HL-60/S4 (cell line): ENCODE results near the gene OPHN1.

Experiments used
- in situ Hi-C: fragments of 300-500 bp; cut with MboI; formaldehyde crosslinking; loops from 2 replicates; pipeline ENCODE4 v1.14.3; 2022; ENCODE audit warnings: low sequenced_read_pairs

The OPHN1 gene, protein sequence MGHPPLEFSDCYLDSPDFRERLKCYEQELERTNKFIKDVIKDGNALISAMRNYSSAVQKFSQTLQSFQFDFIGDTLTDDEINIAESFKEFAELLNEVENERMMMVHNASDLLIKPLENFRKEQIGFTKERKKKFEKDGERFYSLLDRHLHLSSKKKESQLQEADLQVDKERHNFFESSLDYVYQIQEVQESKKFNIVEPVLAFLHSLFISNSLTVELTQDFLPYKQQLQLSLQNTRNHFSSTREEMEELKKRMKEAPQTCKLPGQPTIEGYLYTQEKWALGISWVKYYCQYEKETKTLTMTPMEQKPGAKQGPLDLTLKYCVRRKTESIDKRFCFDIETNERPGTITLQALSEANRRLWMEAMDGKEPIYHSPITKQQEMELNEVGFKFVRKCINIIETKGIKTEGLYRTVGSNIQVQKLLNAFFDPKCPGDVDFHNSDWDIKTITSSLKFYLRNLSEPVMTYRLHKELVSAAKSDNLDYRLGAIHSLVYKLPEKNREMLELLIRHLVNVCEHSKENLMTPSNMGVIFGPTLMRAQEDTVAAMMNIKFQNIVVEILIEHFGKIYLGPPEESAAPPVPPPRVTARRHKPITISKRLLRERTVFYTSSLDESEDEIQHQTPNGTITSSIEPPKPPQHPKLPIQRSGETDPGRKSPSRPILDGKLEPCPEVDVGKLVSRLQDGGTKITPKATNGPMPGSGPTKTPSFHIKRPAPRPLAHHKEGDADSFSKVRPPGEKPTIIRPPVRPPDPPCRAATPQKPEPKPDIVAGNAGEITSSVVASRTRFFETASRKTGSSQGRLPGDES

DNA sequence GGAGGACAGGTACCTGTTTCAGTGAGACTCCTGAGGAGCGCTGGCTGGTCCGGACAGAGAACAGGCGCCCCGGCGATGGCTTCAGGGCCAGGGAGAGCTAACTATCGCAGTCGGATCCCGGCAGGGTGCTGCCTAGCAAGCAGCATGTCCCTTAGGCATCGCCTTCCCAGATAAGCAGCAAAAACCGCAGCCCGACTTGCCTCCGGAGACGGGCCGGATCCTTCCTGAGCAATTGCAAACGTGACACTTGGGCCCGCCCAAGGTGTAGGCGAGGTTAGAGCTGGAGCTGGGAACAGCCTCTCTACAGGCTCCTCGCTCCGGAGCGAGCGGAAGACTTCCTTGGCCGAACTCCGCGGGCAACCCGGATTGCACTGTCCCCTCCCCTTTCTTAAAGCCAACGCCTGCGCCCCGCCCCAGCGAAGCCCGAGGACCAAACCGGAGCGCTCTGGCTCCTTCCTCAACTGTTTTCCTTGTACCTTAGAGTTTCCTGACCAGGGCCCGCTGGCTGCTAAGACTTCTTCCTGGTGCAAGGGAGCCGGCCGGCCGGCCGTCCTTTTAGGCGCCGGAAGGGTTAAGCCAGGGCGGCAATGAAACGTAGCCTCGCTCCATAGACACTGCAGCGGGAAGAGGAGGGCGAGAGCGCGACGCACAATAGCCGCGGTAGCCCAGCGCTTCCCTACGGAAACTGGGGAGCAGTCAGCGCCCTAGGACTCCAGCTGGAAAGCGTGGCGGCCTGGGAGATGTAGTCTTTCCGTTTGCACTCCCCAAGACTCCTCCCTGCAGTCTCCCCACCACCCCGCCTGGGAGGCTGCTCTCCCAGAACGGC is at the start of gene OPHN1:
Gene OPHN1 (minus strand): TSS at position 341 of the 826 bp plus-strand sequence. CDS start 475 bp downstream, outside the sequence.
- in situ Hi-C loops, result no loop called here

DNA sequence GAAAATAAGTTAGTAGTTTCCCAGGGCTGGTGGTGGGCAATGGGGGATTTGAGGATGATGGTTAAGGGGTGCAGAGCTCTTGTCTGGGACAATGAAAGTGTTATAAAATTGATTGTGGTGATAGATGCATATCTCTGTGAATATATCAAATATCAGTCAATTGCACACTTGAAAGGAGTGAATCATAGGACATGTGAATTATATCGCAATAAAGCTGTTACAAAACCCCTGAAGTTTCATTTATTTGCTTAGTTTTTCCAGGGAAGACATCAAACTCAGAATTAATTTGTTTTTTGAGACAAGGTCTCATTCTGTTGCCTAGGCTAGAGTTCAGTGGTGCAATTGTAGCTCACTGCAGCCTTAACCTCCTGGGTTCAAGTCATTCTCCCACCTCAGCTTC is 47.7 kb upstream of the OPHN1 start:
- in situ Hi-C loops, result no loop called here

DNA sequence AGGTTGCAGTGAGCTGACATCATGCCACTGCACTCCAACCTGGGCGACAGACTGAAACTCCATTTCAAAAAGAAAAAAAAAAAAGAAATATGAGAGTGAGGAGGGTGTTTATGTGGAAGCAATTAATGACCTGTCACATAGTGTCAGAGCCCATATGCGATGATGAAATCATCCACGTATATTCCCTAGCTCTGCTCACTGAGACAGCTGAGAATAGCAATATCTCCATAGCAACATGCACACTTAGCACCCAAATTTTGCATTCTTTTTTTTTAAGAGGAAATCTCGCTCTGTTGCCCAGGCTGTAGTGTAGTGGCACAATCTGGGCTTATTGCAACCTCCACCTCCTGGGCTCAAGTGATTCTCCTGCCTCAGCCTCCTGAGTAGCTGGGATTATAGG is 31.5 kb upstream of the OPHN1 start:
- in situ Hi-C loops, result no loop called here

DNA sequence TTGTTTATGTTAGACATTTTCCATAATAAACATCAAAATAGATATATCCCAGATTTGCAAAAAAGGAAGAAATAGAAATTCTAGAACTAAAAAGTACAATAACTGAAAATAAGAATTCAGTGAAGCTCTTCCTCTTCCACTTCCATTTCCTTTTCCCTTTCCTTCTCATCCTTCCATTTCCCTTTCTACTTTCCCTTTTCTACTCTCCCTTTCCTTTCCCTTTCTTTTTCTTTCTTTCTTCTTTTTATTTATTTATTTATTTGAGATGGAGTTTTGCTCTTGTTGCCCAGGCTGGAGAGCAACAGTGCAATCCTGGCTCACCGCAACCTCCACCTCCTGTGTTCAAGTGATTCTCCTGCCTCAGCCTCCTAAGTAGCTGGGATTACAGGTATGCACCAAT is 30.6 kb upstream of the OPHN1 start:
- in situ Hi-C loops, result no loop called here

DNA sequence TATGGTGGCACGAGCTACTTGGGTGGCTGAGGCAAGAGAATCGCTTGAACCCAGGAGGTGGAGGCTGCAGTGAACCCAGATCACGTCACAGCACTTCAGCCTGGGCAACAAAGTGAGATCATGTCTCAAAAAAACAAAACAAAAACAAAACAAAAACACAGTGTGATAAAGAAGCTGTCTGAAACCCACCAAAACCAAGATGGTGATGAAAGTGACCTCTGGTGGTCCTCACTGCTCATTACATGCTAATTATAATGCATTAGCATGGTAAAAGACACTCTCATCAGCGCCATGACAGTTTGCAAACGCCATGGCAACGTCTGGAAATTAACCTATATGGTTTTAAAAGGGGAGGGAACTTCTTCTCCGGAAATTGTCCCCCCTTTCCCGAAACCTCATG is 29.4 kb upstream of the OPHN1 start:
- in situ Hi-C loops, result no loop called here

DNA sequence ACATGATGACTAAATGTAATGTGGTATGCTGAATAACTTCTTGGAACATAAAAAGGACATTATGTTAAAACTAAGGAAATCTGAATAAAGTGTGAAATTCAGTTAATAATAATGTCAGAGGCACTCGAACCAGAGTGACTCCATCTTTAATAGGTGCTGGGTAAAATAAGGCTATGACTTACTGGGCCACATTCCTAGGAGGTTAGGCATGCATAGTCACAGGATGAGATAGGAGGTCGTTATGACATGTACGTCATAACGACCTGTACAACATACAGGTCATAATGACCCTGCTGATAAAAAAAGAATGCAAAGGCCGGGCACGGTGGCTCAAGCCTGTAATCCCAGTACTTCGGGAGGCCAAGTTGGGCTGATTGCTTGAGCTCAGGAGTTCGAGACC is 28.9 kb upstream of the OPHN1 start:
- in situ Hi-C loops, result no loop called here

DNA sequence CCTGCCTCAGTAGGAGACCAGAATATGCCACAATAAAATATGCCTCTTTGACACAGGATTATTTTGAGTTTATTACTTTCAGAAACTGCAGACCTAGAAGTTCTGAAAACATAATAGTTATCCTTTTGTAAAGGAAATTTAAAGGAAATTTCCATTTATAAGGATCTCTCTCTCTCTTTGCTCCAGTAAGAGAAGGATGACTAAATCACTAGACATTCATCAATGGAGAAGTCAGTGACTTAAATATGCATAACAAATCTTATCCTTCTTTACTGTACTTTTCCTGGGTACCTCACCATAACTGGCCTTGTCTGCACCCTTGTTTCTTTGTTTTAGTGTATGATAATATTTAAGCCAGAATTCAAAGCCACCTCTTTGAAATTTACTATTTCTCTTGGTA is 28.3 kb upstream of the OPHN1 start:
- in situ Hi-C loops, result no loop called here

DNA sequence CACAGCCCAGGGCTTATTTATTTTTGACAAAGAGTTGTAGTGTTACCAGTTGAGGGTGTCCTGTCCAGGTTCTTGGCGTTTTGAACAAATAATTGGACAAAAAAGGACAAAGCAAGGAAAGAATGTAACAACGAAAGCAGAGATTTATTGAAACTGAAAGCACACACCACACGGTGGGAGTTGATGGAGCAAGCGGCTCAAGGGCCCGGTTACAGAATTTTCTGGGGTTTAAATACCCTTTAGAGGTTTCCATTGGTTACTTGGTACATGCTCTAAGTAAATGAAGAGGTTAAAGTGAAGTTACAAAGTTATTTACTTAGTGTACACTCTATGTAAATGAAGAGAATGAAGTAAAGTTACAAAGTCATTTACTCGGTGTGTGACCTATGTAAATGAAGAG is 27.8 kb upstream of the OPHN1 start:
- in situ Hi-C loops, result no loop called here

DNA sequence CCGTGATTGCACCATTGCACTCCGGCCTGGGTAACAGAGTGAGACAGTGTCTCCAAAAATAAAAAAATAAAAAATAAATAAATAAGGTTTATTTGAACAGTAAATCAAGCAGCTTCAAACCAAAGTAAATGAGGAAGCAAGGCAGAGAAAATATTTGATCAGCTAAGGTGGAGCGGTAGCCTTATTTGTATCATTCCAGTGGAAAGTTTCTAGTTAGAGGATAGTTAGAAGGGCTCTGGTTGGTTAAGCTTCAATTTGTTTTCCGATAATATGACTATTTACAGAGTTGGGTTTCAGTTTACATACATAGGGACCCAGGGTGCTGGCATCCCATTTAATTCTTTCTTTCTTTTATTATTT is 21.8 kb upstream of the OPHN1 start:
- in situ Hi-C loops, result no loop called here

DNA sequence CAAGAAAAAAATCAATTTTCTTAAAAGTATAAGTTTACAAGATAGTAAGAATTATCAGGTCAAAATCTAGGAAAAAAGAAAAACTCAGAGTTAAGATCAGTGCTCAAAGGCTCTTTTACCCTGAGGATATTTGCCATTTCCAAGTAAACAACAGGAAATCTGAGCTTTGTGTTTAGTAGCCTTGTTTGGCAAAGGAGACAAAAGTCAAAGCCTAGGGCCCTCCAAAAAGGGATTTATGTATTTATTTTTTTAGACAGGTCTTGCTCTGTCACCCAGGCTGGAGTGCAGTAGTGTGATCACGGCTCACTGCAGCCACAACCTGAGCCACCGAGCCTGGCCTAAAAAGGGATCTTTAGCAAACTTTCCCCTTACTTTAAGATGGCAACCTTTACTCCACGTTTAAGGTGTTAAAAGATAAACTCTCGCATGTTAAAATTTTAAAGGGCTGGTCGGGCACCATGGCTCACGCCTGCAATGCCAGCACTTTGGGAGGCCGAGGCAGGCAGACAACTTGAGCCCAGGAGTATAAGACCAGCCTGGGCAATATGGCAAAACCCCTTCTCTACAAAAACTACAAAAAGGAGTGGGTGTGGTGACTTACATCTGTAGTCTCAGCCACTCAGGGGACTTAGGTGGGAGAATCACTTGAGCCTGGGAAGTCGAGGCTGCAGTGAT is 21.3 kb upstream of the OPHN1 start:
- in situ Hi-C loops, result no loop called here

DNA sequence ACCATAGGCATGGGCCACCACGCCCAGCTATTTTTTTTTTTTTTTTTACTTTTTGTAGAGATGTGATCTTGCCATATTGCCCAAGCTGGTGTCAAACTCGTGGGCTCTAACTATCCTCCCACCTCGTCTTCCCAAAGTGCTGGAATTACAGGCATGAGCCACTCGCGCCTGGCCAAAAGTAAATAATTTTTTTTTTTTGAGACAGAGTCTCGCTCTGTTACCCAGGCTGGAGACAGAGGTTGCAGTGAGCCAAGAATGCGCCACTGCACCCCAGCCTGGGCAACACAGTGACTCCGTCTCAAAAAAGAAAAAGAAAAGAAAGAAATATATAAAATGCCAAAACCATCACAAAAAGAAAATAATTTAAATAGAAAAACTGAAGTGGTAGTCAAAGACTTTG is 18.4 kb upstream of the OPHN1 start:
- in situ Hi-C loops, result no loop called here

DNA sequence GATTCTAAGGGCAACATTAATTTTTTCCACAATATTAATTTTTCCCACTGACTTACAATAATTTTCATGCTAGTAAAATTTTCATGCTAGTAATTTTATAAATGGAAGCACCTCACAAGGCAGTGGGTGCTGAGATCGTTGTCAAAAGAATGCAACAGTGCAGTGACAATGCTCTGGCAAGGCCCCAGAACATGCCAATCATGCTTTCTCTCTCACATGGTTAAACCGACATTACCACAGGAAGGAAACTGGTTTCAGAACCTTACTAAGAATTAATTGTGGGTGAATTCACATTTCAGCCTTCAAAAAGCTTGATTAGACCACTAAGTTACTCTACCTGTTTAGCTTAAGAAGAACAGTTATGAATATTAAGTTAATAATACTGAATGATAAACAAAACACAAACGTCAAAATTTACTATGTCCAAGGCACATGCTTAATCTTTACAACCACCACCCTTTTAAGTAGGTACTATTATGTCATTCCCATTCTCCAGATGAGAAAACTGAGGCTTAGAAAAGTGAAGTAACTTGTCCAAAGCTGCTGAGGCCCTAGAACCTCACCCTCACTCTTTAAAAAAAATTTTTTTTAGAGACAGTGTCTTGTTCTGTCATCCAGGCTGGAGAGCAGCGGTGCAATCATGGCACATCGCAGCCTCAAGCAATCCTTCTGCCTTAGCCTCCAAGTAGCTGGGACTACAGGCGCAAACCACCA is 10.0 kb upstream of the OPHN1 start:
- in situ Hi-C loops, result no loop called here

DNA sequence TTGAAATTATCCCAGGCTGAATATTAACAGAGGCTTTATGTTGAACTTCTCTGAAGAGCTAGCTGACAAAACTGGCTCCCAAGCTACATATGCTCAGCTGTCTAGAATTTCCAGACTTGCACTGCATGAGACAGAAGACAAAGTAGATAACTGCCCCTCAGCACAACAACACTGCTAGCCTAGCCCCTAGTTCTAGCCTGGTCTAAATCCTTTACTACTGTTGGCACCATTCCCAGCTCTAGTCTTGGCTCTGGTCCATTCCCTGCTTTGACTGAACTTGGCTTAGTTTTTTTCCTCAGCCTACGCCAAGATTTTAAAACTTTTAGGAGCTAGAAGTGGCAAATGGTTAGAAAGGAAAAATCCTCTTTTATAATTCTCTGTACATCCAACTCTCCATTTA is 7.6 kb upstream of the OPHN1 start:
- in situ Hi-C loops, result no loop called here

DNA sequence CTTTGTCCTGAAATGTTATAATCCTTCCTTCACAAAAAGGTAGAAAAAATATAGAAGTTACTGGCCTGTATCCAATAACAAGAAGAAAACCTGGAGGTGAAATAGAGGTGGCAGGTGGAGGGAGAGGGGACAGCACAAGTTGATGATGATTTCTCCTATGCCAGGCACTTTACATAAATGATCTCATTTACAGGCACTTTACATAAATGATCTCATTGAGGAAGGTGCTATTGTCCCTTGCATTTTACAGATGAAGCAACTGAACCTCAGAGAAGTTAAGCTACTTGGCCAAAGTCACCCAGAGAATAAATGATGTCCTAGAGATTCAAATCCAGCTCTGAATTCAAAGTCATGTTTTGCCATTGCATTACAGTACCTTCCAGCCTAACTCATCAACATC is 7.1 kb upstream of the OPHN1 start:
- in situ Hi-C loops, result no loop called here

DNA sequence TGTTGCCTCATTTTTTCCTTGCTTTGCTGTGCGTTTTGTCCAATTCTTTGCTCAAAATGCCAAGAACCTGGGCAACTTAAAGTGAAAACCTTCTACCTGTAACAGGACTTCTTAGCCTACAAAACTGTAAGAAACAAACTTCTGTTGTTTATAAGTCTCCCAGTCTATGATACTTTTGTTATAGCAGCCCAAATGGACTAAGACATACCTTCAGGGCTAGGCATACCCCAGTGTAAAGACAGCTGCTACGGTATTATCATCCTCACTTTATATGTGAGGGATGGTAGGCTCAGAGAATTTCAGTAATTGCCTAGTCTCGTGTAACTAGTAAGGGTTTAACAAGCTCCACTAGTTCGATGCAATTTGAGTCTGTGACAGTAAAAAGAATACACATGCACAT is 6.0 kb upstream of the OPHN1 start:
- in situ Hi-C loops, result no loop called here

DNA sequence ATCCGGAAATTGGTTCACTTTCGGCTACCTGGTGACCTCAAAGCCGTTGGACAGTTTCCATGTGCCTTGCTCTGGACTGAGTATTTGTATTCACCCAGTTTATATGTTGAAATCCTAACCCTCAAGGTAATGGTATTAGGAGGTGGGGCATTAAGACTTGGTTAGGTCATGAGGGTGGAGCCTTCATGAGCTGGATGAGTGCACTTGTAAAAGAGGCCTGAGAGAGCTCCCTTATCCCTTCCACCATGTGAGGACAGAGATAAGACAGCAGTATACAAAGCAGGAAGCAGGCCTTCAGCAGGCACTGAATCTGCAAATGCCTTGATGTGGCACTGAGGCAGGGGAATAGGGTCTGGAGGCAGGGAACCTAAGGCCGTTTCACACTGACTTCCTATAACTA is 5.3 kb upstream of the OPHN1 start:
- in situ Hi-C loops, result no loop called here

DNA sequence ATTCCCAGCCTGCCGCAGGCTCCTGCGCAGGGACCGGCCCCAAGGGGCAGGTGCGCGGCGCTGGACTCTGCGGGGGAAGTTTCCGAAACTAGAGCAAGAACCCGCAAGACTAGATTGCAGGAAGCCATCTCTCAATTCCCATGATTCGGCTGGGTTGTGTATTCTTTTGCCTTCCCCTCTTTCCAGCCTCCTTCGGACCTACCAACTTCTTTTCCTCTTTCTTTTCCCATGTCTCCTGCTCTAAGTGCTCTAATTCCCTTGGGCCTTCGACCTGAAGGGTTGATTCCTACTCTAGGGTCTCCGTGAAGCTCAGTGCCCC is 645 bp upstream of the OPHN1 start:
- in situ Hi-C loops, result no loop called here

DNA sequence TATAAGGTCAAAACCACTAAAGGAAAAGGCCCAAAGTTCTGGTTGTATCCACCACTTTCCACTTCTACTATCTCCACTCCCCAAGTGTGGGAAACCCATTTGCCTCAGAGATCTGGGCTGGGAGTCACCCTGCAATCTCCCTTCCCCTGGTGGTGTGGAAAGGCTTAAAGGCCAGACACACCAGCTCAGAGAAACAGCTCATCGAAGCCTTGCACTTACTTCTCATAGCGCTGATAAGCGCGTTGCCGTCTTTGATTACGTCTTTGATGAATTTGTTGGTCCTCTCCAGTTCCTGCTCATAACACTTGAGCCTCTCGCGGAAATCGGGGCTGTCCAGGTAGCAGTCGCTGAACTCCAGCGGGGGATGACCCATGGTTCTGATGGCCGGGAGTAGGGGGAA is 647 bp downstream of the OPHN1 start:
- in situ Hi-C loops, result no loop called here

DNA sequence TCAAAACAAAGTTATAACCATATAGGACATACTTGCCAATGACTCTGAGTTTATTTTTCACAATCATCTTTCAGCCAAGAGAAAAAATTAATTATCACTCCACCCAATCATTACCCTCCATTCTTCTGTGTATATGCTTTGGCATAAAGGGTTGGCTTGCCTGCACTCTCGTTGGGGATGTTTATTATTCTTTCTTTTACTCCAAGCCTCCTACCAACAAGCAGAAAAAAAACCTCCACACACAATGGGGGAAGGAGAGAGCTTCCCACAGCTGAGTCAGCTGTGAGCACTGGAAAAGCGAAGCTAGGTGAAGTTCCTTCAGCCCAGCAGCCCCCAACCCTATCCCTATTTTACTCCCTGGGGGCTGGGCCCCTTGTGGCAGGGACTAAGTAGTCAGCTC is 1.5 kb downstream of the OPHN1 start:
- in situ Hi-C loops, result no loop called here

DNA sequence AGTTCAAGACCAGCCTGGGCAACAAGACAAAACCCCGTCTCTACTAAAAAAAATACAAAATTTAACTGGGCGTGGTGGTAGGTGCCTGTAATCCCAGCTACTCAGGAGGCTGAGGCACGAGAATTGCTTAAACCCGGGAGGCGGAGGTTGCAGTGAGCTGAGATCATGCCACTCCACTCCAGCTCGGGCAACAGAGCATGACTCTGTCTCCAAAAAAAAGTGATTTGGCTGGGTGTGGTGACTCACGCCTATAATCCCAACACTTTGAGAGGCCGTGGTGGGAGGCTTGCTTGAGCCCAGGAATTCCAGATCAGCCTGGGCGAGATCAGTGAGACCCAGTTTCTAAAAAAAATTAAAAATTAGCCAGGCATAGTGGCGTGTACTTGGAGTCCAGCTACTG is 4.1 kb downstream of the OPHN1 start:
- in situ Hi-C loops, result no loop called here

DNA sequence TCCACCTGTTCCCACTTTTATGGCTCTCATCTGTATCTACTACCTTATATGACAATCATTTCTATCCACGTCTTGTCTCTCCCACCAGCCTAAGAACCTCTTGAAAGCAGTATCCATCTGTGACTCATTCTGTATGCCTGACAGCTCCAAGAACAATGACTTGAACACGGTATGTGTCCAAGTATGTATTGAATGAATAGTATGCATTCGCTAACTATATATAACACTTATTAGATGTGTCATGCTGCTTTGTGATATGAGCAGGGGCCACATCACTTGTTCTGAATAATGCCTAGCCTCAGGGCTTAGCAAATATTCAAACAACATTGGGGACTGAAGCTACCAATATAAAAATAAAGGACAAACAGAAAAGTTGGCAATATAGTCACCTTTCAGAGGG is 4.9 kb downstream of the OPHN1 start:
- in situ Hi-C loops, result no loop called here
